Measurements from ENCODE around the gene ZCCHC24. TPM values are rescaled to one million over a fixed set of nuclear protein-coding genes. Genes with fewer than 3 reads are reported as not detected.

The ZCCHC24 gene
- total and polyA plus RNA-seq, 2 donors (not counting 3 experiments of a cell fraction or from before 2014, with no cell fraction given), result 5.2 to 8.4 TPM

DNA sequence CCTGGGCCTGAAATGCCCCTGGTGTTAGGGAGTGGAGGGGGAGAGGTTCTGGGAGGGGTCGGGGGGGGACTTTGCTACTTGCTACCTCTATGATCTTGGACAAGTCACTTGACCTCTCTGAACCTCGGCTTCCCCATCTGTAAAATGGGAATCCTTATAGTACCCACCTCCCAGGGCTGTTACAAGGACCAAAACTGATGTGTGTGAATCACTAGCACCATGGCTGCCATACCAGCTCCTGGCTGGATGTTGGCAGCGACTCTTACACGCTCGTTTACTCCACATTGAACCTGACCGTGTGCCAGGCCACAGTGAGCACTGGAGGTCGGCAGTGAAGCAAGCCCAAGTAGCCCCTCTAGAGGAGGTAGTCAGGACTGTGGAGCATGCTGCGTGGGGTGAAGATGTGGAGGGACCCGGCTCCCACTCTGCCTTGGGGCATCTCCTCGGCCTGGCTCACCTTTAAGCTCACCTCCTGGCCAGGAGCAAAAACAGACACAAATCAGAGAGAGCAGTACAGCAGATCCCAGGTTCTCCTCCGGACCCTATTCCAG is 69.3 kb downstream of the ZCCHC24 start:
- H3K36me3 ChIP-seq (ENCODE audit: control insufficient read depth in 2 of 2, extremely low read depth in 1 of 2, insufficient read depth in 2 of 2, low read length in 2 of 2), result no peaks in the 10 kb centered on the region
- POLR2A ChIA-PET, result no interaction called here
- DNase-seq (ENCODE audit: low read depth, low spot score), result no peak
- no peak for FAIRE-seq
- no peak overlapping the region for H3K27ac ChIP-seq (ENCODE audit: insufficient read depth, low read depth, low read length)
- no peaks in the 10 kb centered on the region for H3K9me3 ChIP-seq (replicated peaks; ENCODE audit: control insufficient read depth, insufficient read depth, low read length)
- no peaks in the 10 kb centered on the region for H4K20me1 ChIP-seq (replicated peaks; ENCODE audit: control insufficient read depth, extremely low read depth, insufficient read depth, low read length)
- no peaks in the 10 kb centered on the region for H3K4me1 ChIP-seq (ENCODE audit: control insufficient read depth, extremely low read depth, insufficient read depth, low read length)
- H3K27me3 ChIP-seq (ENCODE audit: control insufficient read depth in 2 of 2, insufficient read depth in 2 of 2, low read length in 2 of 2), result peaks cover 4% of the 10 kb centered on the region in 2 experiments
- intact Hi-C loops (cut with micrococcal nuclease) (no loop called here), dilution Hi-C loops (cut with MboI; ENCODE audit: extremely low pct_ligation_motif_present, low sequenced_read_pairs) (no loop called here)
- H3K4me3 ChIP-seq (replicated peaks in 1 of 3; ENCODE audit: insufficient read depth in 1 of 3, low read depth in 1 of 3, low read length in 3 of 3), result no peak overlapping the region
- CTCF ChIA-PET, result interaction anchor here (0.8 to 5.2 kb wide), 4 partner anchors 27 to 112 kb away, joined by 3 to 139 read pairs (median 8); no protein-coding TSS in a partner anchor
- H3K4me2 ChIP-seq (ENCODE audit: insufficient read depth, low read length), result no peak overlapping the region
- no peaks in the 10 kb centered on the region for H3K79me2 ChIP-seq (ENCODE audit: control insufficient read depth, insufficient read depth, low read length)
- no peak overlapping the region for H3K9ac ChIP-seq (replicated peaks; ENCODE audit: extremely low read depth, insufficient read depth, low read length)
- BruUV-seq (replicated peaks), result no TSS peak
- TF ChIP-seq EZH2 (IDR thresholded peaks at IDR 0.05; ENCODE audit: borderline replicate concordance, low read depth, low read length, severe bottlenecking) (no peak), JUN (IDR thresholded peaks at IDR 0.05; ENCODE audit: borderline replicate concordance, insufficient read depth, insufficient read length, low read depth) (no peak), MYC (IDR thresholded peaks at IDR 0.05; ENCODE audit: low read depth, low read length) (no peak), GATA2 (IDR thresholded peaks at IDR 0.05; ENCODE audit: insufficient read depth, insufficient read length, low read depth, low read length) (no peak), FOS (IDR thresholded peaks at IDR 0.05; ENCODE audit: borderline replicate concordance, insufficient read depth, low read length) (no peak), POLR2AphosphoS5 (IDR thresholded peaks at IDR 0.05; ENCODE audit: insufficient read depth, low read depth, low read length) (no peak), POLR2A (IDR thresholded peaks at IDR 0.05; ENCODE audit: low read depth, low read length) (no peak)
- TF ChIP-seq, protein P1, sequence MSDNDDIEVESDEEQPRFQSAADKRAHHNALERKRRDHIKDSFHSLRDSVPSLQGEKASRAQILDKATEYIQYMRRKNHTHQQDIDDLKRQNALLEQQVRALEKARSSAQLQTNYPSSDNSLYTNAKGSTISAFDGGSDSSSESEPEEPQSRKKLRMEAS (IDR thresholded peaks at IDR 0.05; ENCODE audit: insufficient read depth, insufficient read length), result no peak
- TF ChIP-seq, protein P2, sequence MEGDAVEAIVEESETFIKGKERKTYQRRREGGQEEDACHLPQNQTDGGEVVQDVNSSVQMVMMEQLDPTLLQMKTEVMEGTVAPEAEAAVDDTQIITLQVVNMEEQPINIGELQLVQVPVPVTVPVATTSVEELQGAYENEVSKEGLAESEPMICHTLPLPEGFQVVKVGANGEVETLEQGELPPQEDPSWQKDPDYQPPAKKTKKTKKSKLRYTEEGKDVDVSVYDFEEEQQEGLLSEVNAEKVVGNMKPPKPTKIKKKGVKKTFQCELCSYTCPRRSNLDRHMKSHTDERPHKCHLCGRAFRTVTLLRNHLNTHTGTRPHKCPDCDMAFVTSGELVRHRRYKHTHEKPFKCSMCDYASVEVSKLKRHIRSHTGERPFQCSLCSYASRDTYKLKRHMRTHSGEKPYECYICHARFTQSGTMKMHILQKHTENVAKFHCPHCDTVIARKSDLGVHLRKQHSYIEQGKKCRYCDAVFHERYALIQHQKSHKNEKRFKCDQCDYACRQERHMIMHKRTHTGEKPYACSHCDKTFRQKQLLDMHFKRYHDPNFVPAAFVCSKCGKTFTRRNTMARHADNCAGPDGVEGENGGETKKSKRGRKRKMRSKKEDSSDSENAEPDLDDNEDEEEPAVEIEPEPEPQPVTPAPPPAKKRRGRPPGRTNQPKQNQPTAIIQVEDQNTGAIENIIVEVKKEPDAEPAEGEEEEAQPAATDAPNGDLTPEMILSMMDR (IDR thresholded peaks at IDR 0.05; ENCODE audit: extremely low read depth in 1 of 2, insufficient read depth in 1 of 2, low read depth in 1 of 2, low read length in 2 of 2), result no peak
- no peak overlapping the region for H2AFZ ChIP-seq (ENCODE audit: low read depth, low read length)
- H3K9me1 ChIP-seq (replicated peaks; ENCODE audit: control insufficient read depth, extremely low read depth, insufficient read depth, low read length), result no peaks in the 10 kb centered on the region

Measured in endothelial cell of umbilical vein (primary cell).